ENCODE results near the gene MUC5B. TPM values are rescaled to one million over a fixed set of nuclear protein-coding genes. Genes with fewer than 3 reads are reported as not detected.
A peak's percentile ranks its signal among the peaks of the same experiment; 100 is the strongest.
"Not testable (repeated sequence)": the region's sequence is repeated elsewhere in the genome, so short reads cannot be mapped to it uniquely, and the experiment has no call there.

MUC5B gene
- total RNA-seq, 4 donors from 2014 or later: 0.44 TPM; not detected in 3

DNA sequence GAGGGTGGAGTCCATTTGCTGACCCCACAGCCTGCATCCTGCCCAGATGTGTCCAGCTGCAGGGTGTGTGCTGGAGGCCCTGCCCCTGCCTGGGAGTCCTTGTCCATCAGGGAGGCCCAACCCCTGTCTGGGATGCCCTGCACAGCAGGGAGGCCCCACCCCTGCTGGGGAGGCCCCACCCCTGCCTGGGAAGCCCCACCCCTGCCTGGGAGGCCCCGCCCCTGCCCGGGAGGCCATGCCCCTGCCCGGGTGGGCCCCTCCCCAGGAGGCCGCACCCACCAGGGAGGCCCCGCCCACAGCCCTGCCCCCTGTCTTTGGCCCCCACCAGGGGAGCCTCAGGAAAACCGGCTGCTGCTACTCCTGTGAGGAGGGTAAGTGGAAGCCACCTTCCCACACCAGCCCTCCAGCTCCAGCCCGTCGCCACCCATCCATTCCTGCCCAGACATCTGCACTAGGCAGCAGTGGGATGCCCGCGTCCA is 37.2 kb downstream of the MUC5B start:
- no peak for DNase-seq (ENCODE audit: low spot score)
- no peak for ATAC-seq (ENCODE audit: low FRiP score)
- TF ChIP-seq, protein P1, sequence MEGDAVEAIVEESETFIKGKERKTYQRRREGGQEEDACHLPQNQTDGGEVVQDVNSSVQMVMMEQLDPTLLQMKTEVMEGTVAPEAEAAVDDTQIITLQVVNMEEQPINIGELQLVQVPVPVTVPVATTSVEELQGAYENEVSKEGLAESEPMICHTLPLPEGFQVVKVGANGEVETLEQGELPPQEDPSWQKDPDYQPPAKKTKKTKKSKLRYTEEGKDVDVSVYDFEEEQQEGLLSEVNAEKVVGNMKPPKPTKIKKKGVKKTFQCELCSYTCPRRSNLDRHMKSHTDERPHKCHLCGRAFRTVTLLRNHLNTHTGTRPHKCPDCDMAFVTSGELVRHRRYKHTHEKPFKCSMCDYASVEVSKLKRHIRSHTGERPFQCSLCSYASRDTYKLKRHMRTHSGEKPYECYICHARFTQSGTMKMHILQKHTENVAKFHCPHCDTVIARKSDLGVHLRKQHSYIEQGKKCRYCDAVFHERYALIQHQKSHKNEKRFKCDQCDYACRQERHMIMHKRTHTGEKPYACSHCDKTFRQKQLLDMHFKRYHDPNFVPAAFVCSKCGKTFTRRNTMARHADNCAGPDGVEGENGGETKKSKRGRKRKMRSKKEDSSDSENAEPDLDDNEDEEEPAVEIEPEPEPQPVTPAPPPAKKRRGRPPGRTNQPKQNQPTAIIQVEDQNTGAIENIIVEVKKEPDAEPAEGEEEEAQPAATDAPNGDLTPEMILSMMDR (IDR thresholded peaks at IDR 0.05): no peak

DNA sequence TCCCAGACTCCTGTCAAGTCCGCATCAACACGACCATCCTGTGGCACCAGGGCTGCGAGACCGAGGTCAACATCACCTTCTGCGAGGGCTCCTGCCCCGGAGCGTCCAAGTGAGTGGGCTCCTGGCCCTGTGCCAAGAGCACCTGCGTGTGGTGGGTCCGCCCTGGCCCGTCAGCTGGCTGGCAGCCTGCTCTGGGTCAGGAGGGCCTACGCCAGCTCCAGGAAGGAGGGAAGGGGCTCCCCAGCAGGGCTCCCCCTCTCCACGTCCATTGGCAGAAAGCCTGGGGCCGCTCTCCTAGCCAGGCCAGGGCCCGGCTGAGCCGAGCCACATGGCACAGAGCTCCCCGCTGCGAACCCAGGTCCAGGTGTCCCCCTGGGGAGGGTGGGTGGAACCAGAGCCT is 37.8 kb downstream of the MUC5B start:
- TF ChIP-seq, protein P1 (IDR thresholded peaks at IDR 0.05): no peak
- DNase-seq (ENCODE audit: low spot score): no peak
- ATAC-seq (ENCODE audit: low FRiP score): no peak

DNA sequence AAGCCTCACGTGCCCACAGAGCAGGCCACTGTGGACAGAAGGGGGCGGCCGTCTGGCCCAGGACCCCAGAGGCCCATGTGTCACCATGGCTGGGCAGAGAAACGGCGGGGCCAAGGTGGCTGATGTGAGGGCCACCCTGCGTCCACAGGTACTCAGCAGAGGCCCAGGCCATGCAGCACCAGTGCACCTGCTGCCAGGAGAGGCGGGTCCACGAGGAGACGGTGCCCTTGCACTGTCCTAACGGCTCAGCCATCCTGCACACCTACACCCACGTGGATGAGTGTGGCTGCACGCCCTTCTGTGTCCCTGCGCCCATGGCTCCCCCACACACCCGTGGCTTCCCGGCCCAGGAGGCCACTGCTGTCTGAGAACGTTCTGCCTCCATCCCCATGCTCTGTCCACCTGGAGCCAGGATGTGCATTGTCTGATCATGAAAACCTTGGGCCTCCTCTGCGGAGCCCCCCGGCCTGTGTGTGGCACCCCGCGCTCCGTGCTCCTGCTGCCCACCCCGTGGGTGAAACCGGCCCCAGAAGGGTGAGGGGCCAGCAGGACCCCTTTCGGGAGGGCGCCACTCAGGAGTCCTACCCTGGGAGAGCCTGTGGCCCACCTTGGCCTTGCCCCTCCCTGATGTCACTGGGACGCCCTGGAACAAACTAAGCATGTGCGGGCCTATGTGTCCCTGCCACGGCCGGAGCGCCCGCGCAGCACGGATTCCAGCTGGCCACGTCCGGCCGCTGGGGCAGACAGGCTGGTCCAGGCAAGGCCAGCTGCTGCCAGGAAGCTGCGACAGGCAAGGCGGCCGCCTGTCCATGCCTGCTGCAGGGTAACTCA is 38.6 kb downstream of the MUC5B start:
- TF ChIP-seq, protein P1 (IDR thresholded peaks at IDR 0.05): no peak
- DNase-seq (ENCODE audit: low spot score): no peak
- ATAC-seq (ENCODE audit: low FRiP score): no peak

DNA sequence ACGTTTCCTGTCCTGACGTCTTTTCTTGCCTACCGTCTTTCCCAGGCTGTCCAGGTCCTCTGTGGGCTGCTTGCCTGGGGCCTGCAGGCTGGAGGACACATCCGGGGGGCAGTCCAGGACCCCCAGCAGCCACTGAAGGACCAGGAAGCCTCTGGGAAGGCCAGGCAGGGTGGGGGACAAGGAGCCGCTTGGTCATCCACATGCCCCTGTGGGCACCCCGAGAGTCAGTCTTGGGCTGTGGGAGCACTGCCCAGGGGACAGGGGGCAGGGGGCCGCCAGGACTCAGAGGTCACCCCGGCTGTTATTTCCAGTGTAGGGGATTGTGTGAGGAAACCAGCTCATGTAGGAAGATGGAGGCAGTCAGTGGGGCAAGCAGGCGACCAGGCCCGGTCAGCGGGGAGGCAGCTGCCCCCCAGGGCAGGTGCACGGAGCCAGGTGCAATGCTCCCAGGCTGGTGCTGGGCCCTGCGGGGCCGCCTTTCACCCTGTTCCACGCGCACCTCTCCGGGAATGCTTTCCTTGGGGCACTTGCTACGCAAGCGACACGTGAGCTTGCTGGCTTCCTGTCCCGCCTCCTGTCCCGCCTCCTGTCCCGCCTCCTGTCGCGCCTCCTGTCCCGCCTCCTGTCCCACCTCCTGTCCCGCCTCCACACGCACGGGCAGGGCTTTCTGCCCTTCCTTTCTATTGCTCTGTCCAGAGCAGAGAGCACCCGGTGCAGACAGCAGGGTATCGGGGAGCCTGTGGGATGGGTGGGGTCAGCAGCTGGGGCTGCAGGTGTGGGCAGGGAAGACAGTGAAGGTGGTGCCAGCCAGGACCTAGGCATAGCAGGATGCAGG is 39.5 kb downstream of the MUC5B start:
- peak; percentile 67 for DNase-seq (ENCODE audit: low spot score)
- peak; percentile 78 for ATAC-seq (ENCODE audit: low FRiP score)
- TF ChIP-seq, protein P1 (IDR thresholded peaks at IDR 0.05): no peak

DNA sequence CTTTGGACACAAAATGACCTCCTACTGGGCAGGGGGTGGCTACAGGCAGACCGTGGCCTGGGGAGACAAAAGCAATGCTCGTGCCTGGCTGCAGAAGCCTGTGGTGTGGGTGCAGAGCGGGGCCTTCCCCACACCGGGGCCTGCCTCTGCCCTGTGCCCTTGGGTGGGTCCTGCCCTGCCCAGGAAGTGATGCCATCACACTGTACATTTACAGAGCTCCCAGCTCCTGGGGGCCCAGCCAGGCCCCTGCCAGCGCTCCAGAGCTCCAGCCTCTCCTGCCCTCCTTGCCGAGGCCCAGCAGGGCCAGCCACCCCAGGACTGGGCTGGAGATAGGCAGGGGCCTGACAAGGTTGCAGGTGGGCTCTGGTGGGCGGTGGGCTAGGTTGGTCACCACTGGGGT is 40.1 kb downstream of the MUC5B start:
- DNase-seq (ENCODE audit: low spot score) (no peak), ATAC-seq (ENCODE audit: low FRiP score) (no peak)
- TF ChIP-seq, protein P1 (IDR thresholded peaks at IDR 0.05): no peak

DNA sequence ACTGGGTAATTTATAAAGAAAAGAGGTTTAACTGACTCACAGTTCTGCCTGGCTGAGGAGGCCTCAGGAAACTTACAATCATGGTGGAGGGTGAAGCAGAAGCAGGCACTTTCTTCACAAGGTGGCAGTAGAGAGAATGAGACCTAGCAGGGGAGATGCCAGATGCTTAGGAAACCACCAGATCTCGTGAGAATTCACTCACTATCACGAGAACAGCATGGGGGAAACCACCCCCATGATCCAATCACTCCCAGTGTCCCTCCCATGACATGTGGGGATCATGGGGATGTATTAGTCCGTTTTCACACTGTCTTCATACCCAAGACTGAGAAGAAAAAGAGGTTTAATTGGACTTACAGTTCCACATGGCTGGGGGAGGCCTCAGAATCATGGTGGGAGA is 41.6 kb downstream of the MUC5B start:
- not testable (repeated sequence) for DNase-seq (ENCODE audit: low spot score); ATAC-seq (ENCODE audit: low FRiP score)

DNA sequence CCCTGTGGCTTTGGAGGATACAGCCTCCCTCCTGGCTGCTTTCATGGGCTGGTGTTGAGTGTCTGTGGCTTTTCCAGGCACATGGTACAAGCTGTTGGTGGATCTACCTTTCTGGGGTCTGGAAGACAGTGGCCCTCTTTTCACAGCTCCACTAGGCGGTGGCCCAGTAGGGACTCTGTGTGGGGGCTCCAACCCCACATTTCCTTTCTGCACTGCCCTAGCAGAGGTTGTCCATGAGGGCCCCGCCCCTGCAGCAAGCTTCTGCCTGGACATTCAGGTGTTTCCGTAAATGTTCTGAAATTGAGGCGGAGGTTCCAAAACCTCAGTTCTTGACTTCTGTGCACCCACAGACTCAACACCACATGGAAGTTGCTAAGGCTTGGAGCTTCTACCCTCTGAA is 42.6 kb downstream of the MUC5B start:
- ATAC-seq (ENCODE audit: low FRiP score); DNase-seq (ENCODE audit: low spot score): not testable (repeated sequence)

DNA sequence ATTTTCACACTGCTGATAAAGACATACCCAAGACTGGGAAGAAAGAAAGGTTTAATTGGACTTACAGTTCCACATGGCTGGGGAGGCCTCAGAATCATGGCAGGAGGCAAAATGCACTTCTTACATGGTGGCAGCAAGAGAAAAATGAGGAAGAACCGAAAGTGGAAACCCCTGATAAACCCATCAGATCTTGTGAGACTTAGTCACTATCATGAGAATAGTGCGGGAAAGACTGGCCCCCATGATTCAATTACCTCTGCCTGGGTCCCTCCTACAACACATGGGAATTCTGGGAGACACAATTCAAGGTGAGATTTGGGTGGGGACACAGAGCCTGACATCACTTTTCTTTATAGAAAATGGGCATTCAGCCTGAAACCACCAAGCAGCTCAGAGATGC is 44.1 kb downstream of the MUC5B start:
- not testable (repeated sequence) for ATAC-seq (ENCODE audit: low FRiP score); DNase-seq (ENCODE audit: low spot score)
